HG02938 (cell line): Measurements from ENCODE around the gene LMO4.

Source experiments
- ATAC-seq: cut with Tn5 transposase; IDR thresholded peaks from one replicate; pipeline ENCODE4 v1.9.1; 2021; ENCODE audit warnings: mild to moderate bottlenecking, moderate library complexity; ENCODE audit not compliant: unreplicated experiment

The LMO4 gene

DNA sequence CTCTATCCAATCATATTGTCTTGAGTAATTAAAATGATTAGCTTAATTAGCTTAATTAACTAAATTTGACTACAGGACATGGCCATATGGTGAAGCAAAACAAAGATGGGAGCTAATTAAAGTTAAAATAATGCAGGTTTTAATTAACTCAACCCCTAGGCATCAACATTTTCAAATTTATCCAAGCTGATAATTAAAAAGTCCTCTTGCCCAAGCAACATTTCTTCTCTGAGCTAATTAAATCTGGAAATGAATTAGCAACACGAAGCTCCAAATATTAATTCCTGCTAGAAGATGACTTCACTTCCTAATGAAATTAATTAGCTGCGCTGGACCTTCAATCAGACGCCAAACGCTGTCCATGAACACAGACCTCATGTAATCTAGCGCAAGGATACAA lies 27.9 kb downstream of the LMO4 start:
- ATAC-seq, result no peak

DNA sequence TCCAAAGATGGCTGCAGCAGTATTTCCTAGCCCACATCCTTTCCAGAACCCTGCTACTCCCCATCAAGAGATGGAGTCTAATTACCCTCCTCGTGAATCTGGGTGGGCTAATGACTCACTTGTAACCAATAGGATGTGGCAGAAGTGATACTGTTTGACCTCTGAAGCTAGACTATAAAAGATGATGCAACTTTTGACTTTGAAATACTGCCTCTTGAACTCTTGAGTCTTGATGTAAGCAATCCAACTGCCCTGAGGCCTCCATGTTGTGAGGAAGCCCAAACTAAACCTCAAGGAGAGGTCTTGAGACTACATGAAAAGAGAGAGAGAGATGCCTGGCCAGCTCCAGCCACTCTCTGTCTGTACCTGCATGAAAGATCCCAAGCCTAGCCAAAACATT lies 29.5 kb downstream of the LMO4 start:
- no peak for ATAC-seq

DNA sequence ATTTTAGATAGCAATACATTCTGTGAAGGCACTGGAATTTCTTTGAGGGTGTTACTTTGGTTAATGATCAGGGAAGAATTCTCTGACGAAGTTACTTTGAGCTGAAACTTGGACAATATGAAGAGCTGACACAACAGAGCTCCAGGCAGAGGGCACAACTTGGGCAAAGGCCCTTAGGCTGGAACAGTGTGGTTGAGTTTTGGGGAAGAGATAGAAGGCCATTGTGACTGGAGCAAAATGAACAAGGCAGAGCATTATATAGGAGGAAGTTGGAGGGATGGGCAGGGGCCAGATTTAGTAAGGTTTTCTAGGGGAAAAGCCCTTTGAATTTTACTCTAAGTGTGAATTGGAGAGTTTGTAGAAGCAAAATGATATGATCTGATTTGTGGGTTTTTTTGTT lies 30.9 kb downstream of the LMO4 start:
- no peak for ATAC-seq

DNA sequence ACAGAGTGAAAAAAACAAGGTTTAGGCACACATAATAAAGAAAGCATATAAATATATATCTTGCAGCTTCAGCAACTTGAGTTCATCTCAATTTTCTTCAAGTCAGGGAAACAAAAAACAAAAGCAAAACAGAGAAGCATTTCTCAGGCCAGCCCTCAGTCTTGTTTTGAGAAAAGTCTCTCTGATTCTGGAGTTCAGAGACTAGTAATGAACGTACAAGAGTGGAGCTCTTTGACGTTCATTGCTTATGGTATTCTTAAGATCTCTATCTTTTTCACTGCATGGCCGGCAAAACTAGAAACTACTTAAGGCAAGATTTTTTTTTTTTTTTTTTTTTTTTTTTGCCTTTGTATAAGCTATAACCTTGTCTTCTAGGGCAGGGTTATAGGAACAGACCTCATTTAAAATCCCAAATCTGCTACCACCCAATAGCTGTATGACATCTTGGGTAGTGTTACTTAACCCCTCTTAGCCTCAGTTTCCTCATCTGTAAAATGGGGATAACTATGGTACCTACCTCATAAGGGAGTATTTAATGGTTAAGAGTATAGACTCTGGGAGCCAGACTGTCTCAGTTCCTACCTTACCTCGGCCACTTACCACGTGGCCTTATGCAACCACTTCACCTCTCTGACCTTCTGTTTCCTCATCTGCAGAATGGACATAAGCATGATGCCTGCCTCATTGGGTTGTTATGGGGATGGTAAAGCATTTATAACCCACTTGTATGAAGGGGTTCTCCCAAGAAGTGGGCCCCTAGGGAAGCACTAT lies 33.6 kb downstream of the LMO4 start:
- no peak for ATAC-seq

DNA sequence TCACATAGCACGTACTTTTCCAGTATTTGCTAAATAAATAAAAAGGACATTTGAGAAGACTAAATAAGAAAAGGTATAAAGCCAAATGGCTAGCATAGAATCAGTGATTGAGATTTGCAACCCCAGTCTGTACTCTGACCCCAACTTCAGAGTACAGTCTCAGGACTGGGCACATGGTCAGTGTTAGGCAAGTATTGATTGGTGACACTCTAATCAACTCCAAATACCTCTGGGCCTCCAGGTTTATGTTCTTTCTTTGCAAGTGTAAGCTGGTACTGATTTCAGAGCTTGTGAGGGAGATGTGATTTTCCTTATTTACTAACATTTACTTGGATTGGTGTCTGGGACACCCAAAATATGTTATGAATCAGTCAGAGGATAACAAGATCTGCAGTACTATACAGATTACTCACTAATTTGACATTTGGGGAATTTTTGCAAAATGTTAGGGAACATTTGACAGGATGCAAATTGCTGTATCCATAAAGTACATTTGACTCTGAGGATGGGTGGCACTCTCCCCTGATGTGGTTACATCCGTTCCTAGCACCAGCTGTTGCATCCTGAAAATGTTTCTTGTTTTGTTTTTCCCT lies 34.2 kb downstream of the LMO4 start:
- ATAC-seq, result no peak

DNA sequence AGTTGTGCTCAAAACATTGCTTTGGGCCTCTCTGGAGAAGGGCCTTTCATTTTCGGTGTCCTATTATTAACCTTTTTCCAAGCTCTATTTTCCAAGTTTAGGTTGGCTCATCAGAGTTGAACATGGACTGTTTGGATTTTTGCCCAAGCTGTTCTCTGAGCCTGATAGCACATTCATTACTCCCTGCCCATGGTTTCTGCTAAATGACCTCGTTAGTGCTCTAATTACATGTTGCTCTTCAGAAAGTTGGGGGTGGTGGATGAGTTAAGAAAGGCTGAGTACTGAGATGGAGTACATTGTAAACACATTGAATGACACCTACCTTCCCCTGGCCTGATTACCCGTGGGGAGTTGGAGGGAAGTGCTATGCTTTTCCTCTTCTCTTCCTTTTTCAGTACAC lies 38.9 kb downstream of the LMO4 start:
- ATAC-seq, result no peak

DNA sequence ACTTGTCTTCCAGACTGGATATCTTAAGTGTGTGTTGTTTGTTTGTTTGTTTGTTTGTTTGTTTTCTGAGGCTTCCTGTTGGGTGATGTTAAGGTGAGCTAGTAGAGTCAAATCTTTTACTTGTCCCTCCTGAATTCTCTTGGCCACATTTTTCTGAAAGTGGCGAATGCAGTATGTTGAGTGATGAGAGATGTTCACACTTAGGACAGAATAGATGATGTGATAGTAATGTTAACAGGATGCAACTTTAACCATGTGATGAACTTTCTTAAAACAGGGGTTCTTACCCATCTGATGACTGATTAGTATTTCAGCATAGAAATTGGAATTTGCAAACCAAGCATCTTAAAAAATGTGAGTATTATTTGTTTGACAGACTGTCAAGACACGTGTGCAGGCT lies 40.2 kb downstream of the LMO4 start:
- ATAC-seq, result no peak

DNA sequence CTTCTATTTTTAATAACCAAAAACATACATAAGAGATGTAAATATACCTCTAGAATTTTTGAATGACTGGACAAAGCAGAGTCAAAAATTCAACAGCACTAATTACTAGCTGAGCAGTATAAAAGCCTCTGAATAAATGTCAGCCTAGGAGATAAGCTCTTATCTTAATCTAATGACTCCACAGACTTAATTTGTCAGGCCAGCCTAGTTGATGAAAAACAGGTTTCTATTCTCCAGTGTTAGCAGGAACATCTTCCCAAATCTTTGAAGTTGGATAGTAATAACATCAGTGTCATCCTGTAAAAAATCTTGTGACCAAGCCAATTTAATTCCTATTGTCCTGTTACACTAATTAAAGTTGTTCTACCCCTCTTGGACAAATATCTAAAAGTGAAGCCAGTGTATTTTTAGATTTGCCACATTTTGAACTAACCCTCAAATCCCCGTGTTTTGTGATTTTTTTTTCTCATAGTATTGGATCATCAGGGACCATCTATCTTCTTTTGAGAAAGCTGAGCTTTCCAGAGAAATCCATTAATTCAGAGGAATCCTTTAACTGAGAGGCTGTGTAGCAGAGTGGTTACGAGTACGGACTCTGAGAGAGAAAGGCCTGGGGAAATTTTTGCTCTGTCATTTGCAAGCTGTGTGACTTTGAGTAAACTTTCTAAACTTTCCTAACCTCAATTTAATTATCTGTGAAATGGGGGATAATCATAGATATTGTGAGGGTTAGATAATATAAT lies 41.2 kb downstream of the LMO4 start:
- ATAC-seq, result no peak

DNA sequence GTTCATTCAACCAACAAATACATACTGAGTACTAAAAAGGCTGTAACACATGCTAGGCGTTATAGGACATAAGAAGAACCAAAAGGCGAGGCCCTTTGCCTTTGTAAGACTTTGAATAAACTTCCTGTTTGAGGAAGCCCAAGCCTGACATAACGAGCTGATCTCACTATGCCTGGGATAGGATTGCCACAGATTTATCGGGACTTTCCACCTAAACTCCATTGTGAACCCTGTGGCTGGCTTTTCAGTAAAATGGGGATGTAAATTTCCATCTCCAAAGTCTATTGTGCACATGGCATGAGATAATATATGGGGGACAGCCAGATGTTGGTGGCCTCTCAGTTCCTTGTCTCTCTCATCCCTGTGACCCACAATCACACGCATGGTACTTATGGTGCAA lies 41.9 kb downstream of the LMO4 start:
- ATAC-seq, result no peak

DNA sequence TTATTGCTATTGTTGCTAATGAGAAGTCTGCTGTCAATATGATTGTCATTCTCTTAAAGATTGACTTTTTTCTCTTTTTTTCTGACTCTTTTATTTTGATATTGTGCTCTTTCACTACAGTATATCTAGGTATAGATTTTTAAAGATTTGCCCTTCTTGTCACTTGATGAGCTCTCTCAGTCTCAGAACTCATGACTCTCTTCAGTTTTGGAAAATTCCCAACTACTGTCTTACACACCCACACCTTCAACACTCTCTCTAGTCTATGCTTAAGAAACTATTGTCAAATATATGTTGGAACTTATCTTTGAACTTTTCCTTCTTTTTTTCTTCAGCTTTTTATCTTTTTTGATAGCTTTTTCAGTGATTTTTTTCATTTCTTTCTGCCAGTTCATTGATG lies 50.6 kb downstream of the LMO4 start:
- ATAC-seq, result no peak

DNA sequence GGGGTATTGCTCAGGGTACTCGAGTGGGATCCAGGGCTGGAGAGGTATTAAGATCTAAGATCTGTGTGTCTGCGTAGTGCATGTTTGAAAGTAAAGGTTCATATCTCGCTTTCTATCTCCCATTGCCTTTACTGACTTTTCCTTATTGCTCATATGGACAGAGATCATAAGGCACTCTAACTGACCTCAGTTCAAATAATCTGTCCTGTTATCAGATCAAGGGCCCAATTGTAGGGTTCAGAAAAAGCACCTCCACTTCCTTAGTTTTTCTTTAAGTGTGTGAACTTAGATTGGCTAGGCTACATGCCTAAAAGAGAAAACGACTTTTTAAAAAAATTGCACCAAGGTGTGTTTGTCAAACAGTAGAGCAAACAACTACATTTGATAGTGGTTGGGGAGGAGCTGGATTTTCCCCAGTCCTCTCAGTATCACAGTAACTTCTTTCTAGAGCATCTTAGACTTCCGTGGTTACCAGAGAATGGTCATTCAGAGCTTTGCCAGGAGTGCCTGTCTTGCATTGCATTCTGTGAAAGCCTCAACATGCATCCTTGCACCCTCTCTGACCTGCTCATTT lies 57.6 kb downstream of the LMO4 start:
- ATAC-seq, result no peak

DNA sequence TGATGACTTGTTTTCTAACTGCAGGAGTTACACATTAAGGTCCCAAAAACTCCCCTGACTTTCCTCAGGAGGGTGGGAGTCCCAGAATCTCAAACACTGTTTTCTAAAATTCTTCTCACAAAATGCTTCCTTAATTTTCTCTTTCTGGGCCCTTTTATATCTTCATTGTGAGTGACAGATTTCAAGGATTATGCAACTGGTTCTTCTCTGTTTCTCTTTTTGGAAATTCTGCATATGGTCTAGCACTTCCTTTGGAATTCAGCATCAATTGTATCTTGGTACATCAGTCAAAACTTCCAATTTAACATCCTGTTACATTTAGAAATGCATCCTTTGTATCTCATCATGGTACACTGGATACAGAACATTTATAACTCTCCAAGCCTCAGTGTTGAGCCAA lies 59.7 kb downstream of the LMO4 start:
- ATAC-seq, result no peak

DNA sequence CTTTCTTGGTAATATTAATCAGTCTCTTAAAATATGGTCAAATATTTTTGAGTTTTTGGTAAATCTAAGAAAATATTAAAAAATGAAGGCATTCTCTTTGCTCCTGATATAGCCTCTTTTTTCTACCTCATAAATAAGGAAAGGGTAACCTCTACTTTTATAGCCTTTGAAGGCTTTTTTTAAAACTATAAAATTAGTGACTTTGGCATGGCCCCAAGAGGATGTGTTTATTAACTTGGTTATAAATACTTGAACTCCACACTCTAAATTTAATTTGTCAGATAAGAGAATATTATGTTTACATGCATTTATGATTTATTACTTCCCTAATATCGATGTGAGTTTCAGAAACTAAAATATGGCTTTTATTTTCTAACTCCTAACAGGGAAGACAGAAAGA lies 60.3 kb downstream of the LMO4 start:
- ATAC-seq, result no peak

DNA sequence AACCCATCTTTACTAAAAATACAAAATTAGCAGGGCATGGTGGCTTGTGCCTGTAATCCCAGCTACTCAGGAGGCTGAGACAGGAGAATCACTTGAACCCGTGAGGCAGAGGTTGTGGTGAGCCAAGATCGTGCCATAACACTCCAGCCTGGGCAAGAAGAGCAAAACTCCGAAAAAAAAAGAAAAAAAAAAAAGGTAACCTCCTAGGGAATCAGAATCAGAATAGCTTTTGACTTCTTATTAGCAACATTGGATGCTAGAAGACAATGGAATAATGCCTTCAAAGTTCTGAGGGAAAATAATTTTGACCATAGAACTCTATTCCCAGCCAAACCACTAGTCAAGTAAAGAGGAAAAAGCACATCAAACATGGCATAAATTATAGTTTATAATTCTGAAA lies 60.9 kb downstream of the LMO4 start:
- ATAC-seq, result no peak

DNA sequence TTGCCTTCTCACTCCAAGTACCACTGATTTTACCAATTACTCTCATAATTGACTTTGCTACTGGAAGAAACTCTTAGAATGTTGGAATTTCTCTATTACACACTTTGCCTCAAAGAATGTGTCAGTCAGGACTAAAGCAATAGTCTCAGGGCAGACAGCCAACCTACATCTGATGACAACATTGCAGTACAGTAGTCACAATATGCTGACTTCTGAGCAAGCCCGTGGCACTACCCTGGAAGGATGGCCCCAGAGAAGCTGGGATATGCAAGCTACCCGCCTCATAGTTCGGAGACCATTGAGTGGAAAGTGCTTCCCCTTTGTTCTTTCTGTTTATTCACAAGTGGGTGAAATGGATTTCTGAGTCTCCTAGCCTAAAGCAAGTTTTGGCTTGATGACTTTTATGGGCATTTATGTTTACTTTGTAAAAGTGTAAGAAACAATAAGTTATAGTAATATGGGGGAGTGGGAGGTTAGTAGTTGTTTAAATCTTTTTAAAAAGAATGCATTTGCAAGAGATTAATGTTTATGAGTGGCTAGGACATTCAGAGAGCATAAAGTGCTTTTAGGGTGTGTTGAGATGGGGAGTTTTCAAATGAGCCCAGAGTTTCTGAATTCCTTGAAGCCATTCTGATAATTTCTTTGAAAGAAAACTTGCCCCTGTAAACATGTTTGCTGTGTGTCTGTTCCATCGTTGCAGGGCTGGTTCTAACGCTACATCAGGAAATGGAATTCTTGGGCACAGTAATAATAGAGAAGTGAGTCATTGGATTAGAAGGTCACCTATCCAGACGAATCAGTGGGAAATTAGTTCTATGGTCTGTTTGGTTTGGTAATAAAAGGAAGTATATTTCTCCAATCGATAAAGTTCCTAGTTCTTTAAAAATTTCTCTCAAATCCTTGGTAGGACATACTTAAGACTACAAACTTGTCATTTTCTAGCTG lies 63.8 kb downstream of the LMO4 start:
- ATAC-seq, result no peak

DNA sequence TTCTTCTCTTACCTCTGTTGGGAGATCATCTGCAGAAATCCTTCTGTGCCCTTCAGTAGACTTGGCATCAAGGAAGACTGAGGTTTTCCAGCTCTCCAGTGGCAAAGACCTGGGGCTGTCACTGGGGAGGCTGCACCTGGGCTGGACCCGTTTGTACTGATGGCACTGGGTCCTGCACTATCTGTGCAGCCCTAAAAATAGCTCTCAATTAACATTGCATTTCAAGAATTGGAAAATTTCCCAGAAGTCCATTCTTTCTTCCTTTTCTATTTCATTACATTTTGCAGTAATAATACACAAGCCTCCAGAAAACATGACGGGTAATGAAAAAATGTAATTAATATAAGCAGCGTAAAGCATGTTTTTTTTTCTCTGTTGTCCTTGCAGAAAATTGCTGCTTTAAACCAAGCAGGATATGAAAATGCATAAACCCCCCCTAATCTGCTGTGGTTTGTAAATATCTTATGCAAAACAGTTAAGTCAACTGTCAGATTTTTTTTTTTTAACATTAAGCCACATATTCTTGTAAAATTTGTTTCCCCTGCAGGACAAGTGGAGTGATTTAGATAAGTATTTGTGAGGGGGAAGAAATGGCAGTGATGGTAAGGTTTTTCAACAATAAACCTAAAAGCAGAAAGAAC lies 64.9 kb downstream of the LMO4 start:
- no peak for ATAC-seq

DNA sequence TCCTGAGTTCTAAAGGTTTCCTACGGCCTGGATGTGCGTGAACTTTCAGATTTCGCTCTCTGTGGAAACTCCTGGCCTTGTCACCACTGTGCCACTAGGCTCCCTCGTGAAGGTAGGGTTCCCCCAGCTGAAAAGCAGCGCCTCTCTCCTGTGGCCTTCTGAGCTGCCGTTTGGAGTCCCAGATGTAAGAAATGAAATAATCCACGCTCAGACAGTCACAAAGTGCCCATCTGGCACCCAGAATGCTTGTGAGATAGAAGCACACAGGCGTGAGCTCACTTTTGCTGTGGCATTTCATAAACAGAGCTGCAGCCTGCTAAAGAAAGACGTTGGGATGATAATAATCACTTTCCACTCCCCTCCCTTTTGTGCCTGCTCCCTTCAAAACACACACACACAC lies 65.8 kb downstream of the LMO4 start:
- no peak for ATAC-seq

DNA sequence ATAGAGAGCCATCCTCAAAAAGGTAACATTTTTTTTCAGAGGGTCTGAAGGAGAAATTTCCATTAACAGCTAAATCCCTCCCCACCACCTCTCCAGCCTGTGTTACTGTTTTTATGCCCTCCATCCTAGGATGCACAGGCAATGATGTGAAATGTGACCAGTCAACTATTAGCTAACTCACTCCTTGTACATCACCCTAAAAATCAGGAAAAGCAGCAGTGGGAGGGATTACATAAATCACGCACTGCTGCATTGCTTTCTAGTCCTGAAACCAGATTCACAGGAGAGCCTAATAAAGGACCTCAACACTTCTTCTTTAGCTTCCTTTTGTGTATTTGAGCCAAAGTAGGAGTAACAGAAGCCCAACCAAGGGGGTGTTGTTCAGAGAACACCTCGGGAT lies 66.3 kb downstream of the LMO4 start:
- no peak for ATAC-seq
